Measurements from ENCODE around the gene MORN1. TPM values are rescaled to one million over a fixed set of nuclear protein-coding genes. Genes with fewer than 3 reads are reported as not detected.

The MORN1 gene
- total and polyA plus RNA-seq, 10 of the 15 experiments (the other 5 are each of a cell fraction or from before 2014, with no cell fraction given): 0.76 to 7.9 (median 5.5) TPM

GRCh38 chr1:2322581-2323211 lies 68.7 kb downstream of the MORN1 start:
- no peak overlapping the region for H2AFZ ChIP-seq (ENCODE audit: control insufficient read depth, low read depth, low read length)
- ChIA-PET RAD21 (ENCODE audit: unreplicated experiment) (no interaction called here), SMC1A (ENCODE audit: uncharacterized antibody, unreplicated experiment) (no interaction called here), CTCF (no interaction called here), POLR2A (no interaction called here)
- FAIRE-seq (no peak), ATAC-seq (no peak), DNase-seq (ENCODE audit: low read depth, low spot score) (no peak)
- H3K4me2 ChIP-seq (ENCODE audit: control insufficient read depth, insufficient read depth): no peak overlapping the region
- no peaks in the 10 kb centered on the region for H4K20me1 ChIP-seq (ENCODE audit: control insufficient read depth, insufficient read depth)
- BruUV-seq (replicated peaks): no TSS peak
- H3K9me3 ChIP-seq (replicated peaks; ENCODE audit: control insufficient read depth, insufficient read depth, low read length): no peaks in the 10 kb centered on the region; the same call in 2 of the 3 replicates
- no peak overlapping the region for H3K4me3 ChIP-seq
- in situ Hi-C loops (cut with MboI) (no loop called here), intact Hi-C loops (cut with micrococcal nuclease; ENCODE audit: unreplicated experiment) (no loop called here)
- H3K27ac ChIP-seq (ENCODE audit: control insufficient read depth, insufficient read depth): no peak overlapping the region
- no peaks in the 10 kb centered on the region for H3K27me3 ChIP-seq (replicated peaks in 1 of 2; ENCODE audit: control insufficient read depth in 2 of 2, insufficient read depth in 2 of 2, low read length in 1 of 2)
- H3K79me2 ChIP-seq (ENCODE audit: control insufficient read depth, insufficient read depth, low read length): no peaks in the 10 kb centered on the region
- TF ChIP-seq SREBF1 (IDR thresholded peaks at IDR 0.05; ENCODE audit: low read length) (no peak), BRCA1 (IDR thresholded peaks at IDR 0.05; ENCODE audit: low read depth, low read length) (no peak), MLLT1 (IDR thresholded peaks at IDR 0.05) (no peak), ZBED1 (IDR thresholded peaks at IDR 0.05; ENCODE audit: borderline replicate concordance) (no peak), PBX3 (IDR thresholded peaks at IDR 0.05; ENCODE audit: insufficient replicate concordance, low read depth, low read length) (no peak), IRF3 (IDR thresholded peaks at IDR 0.05) (no peak), EP300 (IDR thresholded peaks at IDR 0.05; ENCODE audit: borderline replicate concordance in 1 of 2, control insufficient read depth in 1 of 2, low read depth in 2 of 2, low read length in 2 of 2) (no peak), EGR1 (IDR thresholded peaks at IDR 0.05; ENCODE audit: borderline replicate concordance in 1 of 2, low read depth in 2 of 2, low read length in 2 of 2) (no peak), USF2 (IDR thresholded peaks at IDR 0.05; ENCODE audit: borderline replicate concordance, low read depth, low read length) (no peak), SMARCA5 (IDR thresholded peaks at IDR 0.05) (no peak), ZZZ3 (IDR thresholded peaks at IDR 0.05; ENCODE audit: control insufficient read depth, insufficient read length, low read depth) (no peak), NR2C2 (IDR thresholded peaks at IDR 0.05; ENCODE audit: borderline replicate concordance, control insufficient read depth, insufficient read length, low read depth) (no peak), SPI1 (IDR thresholded peaks at IDR 0.05; ENCODE audit: borderline replicate concordance, insufficient read depth, low read depth, low read length) (no peak)
- no peak overlapping the region for H3K9ac ChIP-seq (ENCODE audit: control insufficient read depth, insufficient read depth, low read length)
- H3K4me1 ChIP-seq (ENCODE audit: control insufficient read depth, insufficient read depth, low read length): no peaks in the 10 kb centered on the region
- 70% methylated on average over 31 of the region's 41 CpGs for WGBS (ENCODE audit: insufficient coverage, insufficient replicate concordance, low lambda C conversion rate, missing lambda C conversion rate)
- no peaks in the 10 kb centered on the region for H3K36me3 ChIP-seq (ENCODE audit: control insufficient read depth in 2 of 2, insufficient read depth in 2 of 2, low read length in 1 of 2)

Measured in GM12878 (cell line).